Common myeloid progenitor, CD34-positive (primary cell): ENCODE data around the gene UPK3BL2.
"Not testable (repeated sequence)": the region's sequence is repeated elsewhere in the genome, so short reads cannot be mapped to it uniquely, and the experiment has no call there.

Experiments used
- CTCF ChIA-PET: fragments of 350-600 bp; sonication (Branson Sonifier 250); formaldehyde crosslinking; loops from one replicate; lab custom pipeline; 2021; ENCODE audit warnings: antibody characterized with exemption; lab: Charles Lee
- POLR2A ChIA-PET: fragments of 350-600 bp; sonication (Branson Sonifier 250); formaldehyde crosslinking; loops from one replicate; lab custom pipeline; 2021; ENCODE audit warnings: antibody characterized with exemption; lab: Charles Lee
- DNase-seq, 3 donors: peaks; one replicate each; pipeline versions ENCODE4 v3.0.0 to v3.0.0-alpha.2; 2013
- H3K27ac ChIP-seq, 2 experiments: 1 replicate in 1 of 2; 2 replicates in 1 of 2; pipeline ENCODE4 v1.7.0; 2013; ENCODE audit warnings: inconsistent platforms in 2 of 2, low read length in 2 of 2, mild to moderate bottlenecking in 2 of 2, low read depth in 1 of 2, moderate library complexity in 1 of 2; ENCODE audit not compliant: severe bottlenecking in 2 of 2, insufficient read depth in 1 of 2, poor library complexity in 1 of 2
- H3K27me3 ChIP-seq, 5 experiments: replicated peaks in 2 of 5; 1 replicate in 3 of 5; 2 replicates in 2 of 5; pipeline versions ENCODE4 v1.6.1 to v1.7.0; 2013; ENCODE audit warnings: low read length in 4 of 5, mild to moderate bottlenecking in 2 of 5, moderate library complexity in 2 of 5, inconsistent platforms in 1 of 5; ENCODE audit not compliant: insufficient read depth in 5 of 5, control insufficient read depth in 4 of 5
- H3K36me3 ChIP-seq, 4 experiments: 1 replicate in 2 of 4; 2 replicates in 2 of 4; pipeline versions ENCODE4 v1.6.1 to v1.7.0; 2013; ENCODE audit warnings: low read length in 3 of 4, control low read depth in 1 of 4, mild to moderate bottlenecking in 1 of 4; ENCODE audit not compliant: control insufficient read depth in 4 of 4, insufficient read depth in 4 of 4
- H3K4me1 ChIP-seq, 4 experiments: 1 replicate in 3 of 4; 2 replicates in 1 of 4; pipeline versions ENCODE4 v1.6.1 to v1.7.1; 2013; ENCODE audit warnings: low read length in 3 of 4, mild to moderate bottlenecking in 3 of 4, control low read depth in 1 of 4, inconsistent platforms in 1 of 4, moderate library complexity in 1 of 4; ENCODE audit not compliant: control insufficient read depth in 4 of 4, insufficient read depth in 4 of 4; ENCODE audit errors: control extremely low read depth in 1 of 4
- H3K4me3 ChIP-seq, 7 experiments: 1 replicate in 4 of 7; 2 replicates in 3 of 7; pipeline versions ENCODE4 v1.5.1 to v1.7.0; 2013; ENCODE audit warnings: mild to moderate bottlenecking in 7 of 7, low read length in 6 of 7, moderate library complexity in 6 of 7, inconsistent platforms in 2 of 7, low read depth in 2 of 7, control low read depth in 1 of 7; ENCODE audit not compliant: insufficient read depth in 4 of 7, control insufficient read depth in 1 of 7; ENCODE audit errors: extremely low read depth in 1 of 7
- H3K9me3 ChIP-seq, 5 experiments: 1 replicate in 4 of 5; 2 replicates in 1 of 5; pipeline versions ENCODE4 v1.6.1 to v1.7.1; 2013; ENCODE audit warnings: low read length in 4 of 5, mild to moderate bottlenecking in 2 of 5, inconsistent platforms in 1 of 5, low read depth in 1 of 5, moderate library complexity in 1 of 5; ENCODE audit not compliant: control insufficient read depth in 4 of 5, insufficient read depth in 2 of 5; ENCODE audit errors: control extremely low read depth in 1 of 5
- WGBS: methylation state at CpG from one replicate; pipeline ENCODE4 v1.1.5; 2013; ENCODE audit not compliant: insufficient coverage; 5-methylcytosine and 5-hydroxymethylcytosine counted together

UPK3BL2 gene

DNA sequence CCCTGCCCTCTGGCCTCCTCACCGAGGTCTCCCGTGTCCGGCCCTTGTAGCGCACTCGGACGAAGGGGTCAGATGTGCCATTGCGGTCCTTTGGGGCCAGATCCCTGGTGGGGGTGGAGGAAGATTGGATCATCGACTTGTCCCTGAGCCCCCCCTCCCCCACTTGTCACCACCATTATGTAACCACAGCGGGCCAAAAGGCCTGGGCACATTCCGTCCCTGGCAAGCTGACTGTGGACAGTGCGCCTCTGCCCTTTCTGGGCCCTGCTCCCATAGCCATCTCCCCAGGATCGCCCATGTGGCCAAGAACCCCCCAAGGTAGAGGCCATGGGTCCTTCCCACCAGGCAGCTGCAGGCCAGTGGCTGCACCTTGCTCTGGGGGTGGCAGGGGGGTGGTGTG, 40.4 kb downstream of the UPK3BL2 start:
- H3K27me3 ChIP-seq: not testable (repeated sequence)

DNA sequence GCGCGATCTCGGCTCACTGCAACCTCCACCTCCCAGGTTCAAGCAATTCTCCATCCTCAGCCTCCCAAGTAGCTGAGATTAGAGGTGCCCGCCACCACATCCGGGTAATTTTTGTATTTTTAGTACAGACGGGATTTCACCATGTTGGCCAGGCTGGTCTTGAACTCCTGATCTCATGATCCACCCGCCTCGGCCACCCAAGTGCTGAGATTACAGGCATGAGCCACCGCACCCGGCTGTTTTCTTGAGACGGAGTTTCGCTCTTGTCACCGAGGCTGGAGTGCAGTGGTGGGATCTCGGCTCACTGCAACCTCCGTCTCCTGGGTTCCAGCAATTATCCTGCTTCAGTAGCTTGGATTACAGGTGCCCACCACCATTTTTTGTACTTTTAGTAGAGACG, 45.2 kb downstream of the UPK3BL2 start:
- H3K36me3 ChIP-seq, CTCF ChIA-PET, H3K27ac ChIP-seq, H3K4me1 ChIP-seq, DNase-seq, H3K27me3 ChIP-seq, POLR2A ChIA-PET, H3K9me3 ChIP-seq, H3K4me3 ChIP-seq: not testable (repeated sequence)
- no CpG with 5 or more reads among the region's 16 CpGs for WGBS

More for the DNA sequence above, 40.4 kb downstream of the UPK3BL2 start:
- POLR2A ChIA-PET, H3K27ac ChIP-seq, H3K4me1 ChIP-seq, H3K9me3 ChIP-seq, H3K36me3 ChIP-seq, CTCF ChIA-PET, DNase-seq, H3K4me3 ChIP-seq: not testable (repeated sequence)
- WGBS: no CpG with 5 or more reads among the region's 12 CpGs

DNA sequence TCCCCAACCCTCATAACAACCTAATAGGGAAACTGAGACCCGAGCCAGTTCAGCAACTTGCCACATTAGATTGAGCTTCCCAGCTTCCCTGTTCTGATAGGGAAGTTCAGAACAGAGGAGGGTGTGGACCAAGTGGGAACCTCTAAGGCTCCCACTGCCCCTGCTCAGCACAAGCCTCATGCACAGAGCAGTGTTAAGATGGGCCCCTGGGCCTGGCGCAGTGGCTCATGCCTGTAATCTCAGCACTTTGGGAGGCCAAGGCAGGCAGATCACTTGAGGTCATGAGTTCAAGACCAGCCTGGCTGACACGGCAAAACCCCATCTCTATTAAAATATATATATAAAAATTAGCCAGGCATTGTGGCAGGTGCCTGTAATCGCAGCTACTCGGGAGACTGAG, 46.2 kb downstream of the UPK3BL2 start:
- DNase-seq, H3K9me3 ChIP-seq, H3K27ac ChIP-seq, H3K4me3 ChIP-seq, POLR2A ChIA-PET, H3K36me3 ChIP-seq, H3K27me3 ChIP-seq, H3K4me1 ChIP-seq, CTCF ChIA-PET: not testable (repeated sequence)
- WGBS: no CpG with 5 or more reads among the region's 5 CpGs

DNA sequence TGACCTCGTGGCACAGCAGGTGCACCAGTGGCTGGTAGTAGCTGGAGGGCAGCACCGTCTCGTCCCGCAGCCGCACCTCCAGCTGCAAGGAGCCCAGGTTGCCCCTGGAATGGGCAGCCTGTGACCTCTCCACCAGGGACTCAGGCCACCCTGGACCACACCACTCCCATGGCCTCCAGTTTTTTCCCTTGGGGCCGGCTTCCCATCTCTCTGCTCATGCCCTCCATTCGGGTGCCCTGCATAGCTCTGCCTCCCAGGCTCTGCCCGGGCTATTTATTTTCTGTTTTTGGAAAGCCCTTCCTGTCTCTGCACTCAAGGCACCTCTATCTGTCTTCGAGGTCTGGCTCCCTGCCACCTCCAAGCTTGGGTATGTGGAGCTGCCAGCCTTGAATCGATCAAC, 46.6 kb downstream of the UPK3BL2 start:
- DNase-seq, CTCF ChIA-PET, POLR2A ChIA-PET, H3K27me3 ChIP-seq, H3K4me3 ChIP-seq, H3K36me3 ChIP-seq, H3K9me3 ChIP-seq, H3K4me1 ChIP-seq, H3K27ac ChIP-seq: not testable (repeated sequence)
- WGBS: 100% methylated on average over 2 of the region's 10 CpGs

DNA sequence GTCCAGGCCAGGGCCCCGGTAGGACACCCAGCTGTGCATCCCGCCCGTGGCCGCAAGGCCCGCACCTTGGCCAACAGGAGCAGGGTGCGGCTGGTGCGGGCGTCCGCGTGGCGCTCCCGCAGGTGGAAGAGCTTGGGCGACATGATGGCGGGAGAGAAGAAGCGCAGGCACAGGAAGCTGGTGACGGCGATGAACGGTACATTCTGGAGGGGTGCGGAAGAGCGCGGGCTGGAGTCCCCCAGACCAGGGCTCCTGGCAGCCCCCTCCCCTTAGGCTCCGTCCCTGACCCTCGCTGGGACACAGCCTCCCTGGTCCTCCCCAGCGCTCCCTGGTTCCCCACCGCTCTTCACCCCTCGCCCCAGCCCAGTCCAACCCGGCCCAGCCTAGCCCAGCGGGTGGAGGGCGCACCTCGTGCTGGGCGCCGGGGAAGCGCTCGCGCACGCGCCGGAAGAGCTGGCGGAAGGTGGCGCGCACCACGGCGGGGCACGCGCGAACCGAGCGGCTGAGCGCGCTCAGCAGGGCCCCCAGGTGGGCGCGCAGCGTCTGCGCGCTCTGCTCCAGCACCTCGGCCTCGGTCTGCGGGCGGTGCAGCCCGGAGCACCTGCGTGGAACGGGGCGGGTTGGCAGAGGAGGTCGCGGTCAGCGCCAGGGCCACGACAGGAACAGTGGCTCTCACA, 48.9 kb downstream of the UPK3BL2 start:
- H3K4me3 ChIP-seq, H3K27me3 ChIP-seq, H3K4me1 ChIP-seq, CTCF ChIA-PET, H3K27ac ChIP-seq, H3K36me3 ChIP-seq, DNase-seq, POLR2A ChIA-PET, H3K9me3 ChIP-seq: not testable (repeated sequence)
- no CpG with 5 or more reads among the region's 67 CpGs for WGBS

DNA sequence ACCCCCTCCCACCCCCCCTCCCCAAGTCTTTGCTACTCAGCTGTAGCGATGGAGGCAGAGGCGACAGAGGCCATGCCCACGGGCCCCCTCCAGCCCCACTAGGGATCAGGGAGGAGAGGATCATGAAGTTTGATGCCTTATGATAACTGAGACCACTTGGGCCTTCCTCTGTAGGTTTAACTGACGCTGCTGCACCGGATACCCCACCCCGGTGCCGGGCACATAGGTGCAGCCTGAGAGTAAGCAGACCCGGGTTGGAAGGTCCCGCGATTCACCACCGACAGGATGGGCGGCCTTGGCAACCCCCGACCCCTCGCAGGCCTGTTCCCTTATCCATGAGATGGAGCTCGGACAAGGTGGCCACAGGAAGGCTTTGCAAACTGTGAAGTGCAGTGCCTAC, 49.5 kb downstream of the UPK3BL2 start:
- H3K36me3 ChIP-seq, DNase-seq, CTCF ChIA-PET, H3K4me1 ChIP-seq, H3K27ac ChIP-seq, POLR2A ChIA-PET, H3K9me3 ChIP-seq, H3K27me3 ChIP-seq: not testable (repeated sequence)
- WGBS: no CpG with 5 or more reads among the region's 15 CpGs
- peak overlapping the region in 3 of 7 experiments; percentile 42 to 64 (median 51) for H3K4me3 ChIP-seq

DNA sequence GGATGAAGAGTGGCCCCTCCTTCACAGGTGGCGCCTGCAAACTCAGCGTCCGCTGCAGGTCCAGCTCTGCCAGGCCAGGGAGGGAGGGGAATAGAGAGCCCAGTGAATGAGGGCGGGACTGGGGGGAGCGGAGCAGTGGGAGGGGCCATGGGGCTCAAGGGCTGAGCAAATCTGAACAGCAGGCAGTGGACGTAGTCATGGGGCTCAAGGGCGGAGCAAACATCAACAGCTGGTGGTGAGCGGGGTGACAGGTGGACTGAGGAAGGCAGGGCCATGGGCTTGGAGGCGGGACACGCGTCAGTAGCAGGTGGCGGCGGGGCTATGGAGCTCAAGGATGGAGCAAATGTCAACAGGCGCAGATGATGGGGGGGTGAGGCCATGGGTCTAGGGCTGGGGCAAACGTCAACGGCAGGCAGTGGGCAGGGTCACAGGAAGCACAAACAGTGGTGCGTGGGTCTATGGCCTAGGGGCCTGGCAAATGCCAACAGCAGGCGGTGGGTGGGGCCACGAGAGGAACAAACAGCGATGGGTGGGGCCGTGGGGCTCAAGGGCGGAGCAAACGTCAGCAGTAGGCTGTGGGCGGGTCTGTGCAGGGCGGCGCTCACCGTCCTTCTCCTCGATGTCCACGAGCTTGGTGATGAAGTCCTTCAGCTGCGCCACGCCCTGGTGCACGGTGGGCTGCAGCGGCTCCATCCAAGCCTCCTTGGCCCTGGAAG, 50.1 kb downstream of the UPK3BL2 start:
- H3K36me3 ChIP-seq, H3K27ac ChIP-seq, H3K4me1 ChIP-seq, POLR2A ChIA-PET, DNase-seq, H3K9me3 ChIP-seq, CTCF ChIA-PET, H3K27me3 ChIP-seq, H3K4me3 ChIP-seq: not testable (repeated sequence)
- no CpG with 5 or more reads among the region's 33 CpGs for WGBS
